Body of pancreas (tissue), 4 donors: ENCODE data around the gene VTN.

Experiments
- CTCF ChIP-seq, 7 experiments: fragments of 450-650 bp in 4 of 7; fragments of 200-600 bp in 3 of 7; sonication (generic) in 3 of 7; IDR thresholded peaks; one replicate each; pipeline ENCODE4 v1.5.1; 2016 to 2019; ENCODE audit warnings: antibody characterized with exemption in 7 of 7
- POLR2A ChIP-seq, 3 donors: fragments of 450-650 bp; IDR thresholded peaks; one replicate each; pipeline ENCODE4 v1.6.1; 2016; ENCODE audit warnings: antibody characterized with exemption in 3 of 3, mild to moderate bottlenecking in 2 of 3

- no peak for TF ChIP-seq POLR2A (IDR thresholded peaks at IDR 0.05)
- TF ChIP-seq CTCF (IDR thresholded peaks at IDR 0.05): no peak
Measured at GRCh38 chr17:28344435-28344901, 25.6 kb downstream of the VTN start.
